ENCODE measurements around the gene CDC25A.

- TF ChIP-seq CTCF (IDR thresholded peaks at IDR 0.05) (no peak), EP300 (IDR thresholded peaks at IDR 0.05) (no peak), POLR2AphosphoS5 (IDR thresholded peaks at IDR 0.05) (no peak), POLR2A (IDR thresholded peaks at IDR 0.05) (no peak)
Observed at GRCh38 chr3:48110463-48110862, 77.8 kb downstream of the CDC25A start.
